Bronchial epithelial cell (primary cell): ENCODE data around the gene DDR1. TPM values are rescaled to one million over a fixed set of nuclear protein-coding genes. Genes with fewer than 3 reads are reported as not detected.
A peak's percentile ranks its signal among the peaks of the same experiment; 100 is the strongest.

ENCODE experiments used
- DNase-seq: peaks from one replicate; pipeline ENCODE4 v3.0.0-alpha.2; 2010; ENCODE audit warnings: low read depth
- FAIRE-seq: peaks from 2 replicates; lab custom pipeline; 2011; peaks lifted over from hg19 to GRCh38; lab: Jason Lieb, UNC
- H3K27me3 ChIP-seq: 2 replicates; pipeline ENCODE4 v1.5.1; 2011; ENCODE audit warnings: low read length; ENCODE audit not compliant: control insufficient read depth, insufficient read depth
- H3K36me3 ChIP-seq: 2 replicates; pipeline ENCODE4 v1.5.1; 2011; ENCODE audit warnings: low read length; ENCODE audit not compliant: control insufficient read depth, insufficient read depth
- H3K4me3 ChIP-seq: 2 replicates; pipeline ENCODE4 v1.5.1; 2011; ENCODE audit warnings: mild to moderate bottlenecking, low read depth, low read length, control low read depth
- total RNA-seq: library from RNA; depleted of rRNA; stranded (reverse); fragments of >200 nt; gene quantifications from 2 replicates; pipeline ENCODE4 v1.2.1, GENCODE V29; 2014
- TF ChIP-seq, protein P1 (sequence below): IDR thresholded peaks from 2 replicates; pipeline ENCODE4 v1.5.1; 2011; ENCODE audit warnings: mild to moderate bottlenecking, moderate library complexity, low read length, control low read depth, inconsistent platforms; ENCODE audit not compliant: insufficient read depth, severe bottlenecking

Gene DDR1
- 149 and 194 TPM in 2 replicates for total RNA-seq

DNA sequence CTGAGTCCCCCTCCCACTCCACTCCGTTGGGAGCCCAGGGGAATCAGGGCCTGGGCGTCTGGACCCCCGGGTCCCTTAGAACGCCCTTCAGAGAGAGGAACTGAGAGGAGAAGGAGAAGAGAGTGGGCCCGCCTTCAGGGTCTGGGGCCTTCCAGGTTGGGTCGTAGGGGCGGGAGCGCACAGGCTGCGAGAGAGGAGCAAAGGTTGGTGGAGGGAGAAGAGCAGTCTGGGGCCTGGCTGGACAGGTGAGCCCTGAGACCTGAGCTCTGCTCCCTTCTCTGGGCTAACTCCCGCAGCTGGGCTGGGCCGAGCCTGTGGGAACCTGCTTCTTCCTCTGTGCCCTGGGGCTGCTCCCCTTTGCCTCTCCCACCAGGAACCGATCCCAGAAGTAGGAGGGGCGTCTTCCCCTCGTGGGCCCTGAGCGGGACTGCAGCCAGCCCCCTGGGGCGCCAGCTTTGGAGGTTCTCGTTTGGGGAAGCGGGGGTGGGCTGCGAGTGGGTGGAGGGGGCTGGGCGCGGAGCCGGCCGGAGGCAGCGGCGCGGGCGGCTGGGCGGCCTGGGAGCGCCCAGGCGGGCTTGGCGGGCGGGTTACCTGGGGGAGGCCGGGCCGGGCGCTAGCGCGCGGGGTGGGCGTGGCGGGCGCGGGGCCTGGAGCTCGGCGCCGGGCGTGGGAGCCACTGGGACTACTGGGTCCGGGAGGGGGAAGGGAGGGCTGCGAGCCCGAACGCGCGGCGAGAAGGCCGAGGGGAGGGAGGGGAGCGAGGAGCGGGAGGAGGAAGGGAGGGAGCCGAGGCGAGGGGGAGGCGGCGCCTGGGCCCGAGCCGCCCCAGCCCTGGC is at the start of gene DDR1:
Gene DDR1, plus strand, starts transcription at position 835 of the 836 bp plus-strand sequence. CDS start 4,211 bp downstream, outside the sequence.
- Histone ChIP-seq H3K4me3 (peak within 1 kb of the TSS; percentile 64), H3K27me3 (no peaks in the 10 kb centered on the region), H3K36me3 (peaks cover 4% of the 10 kb centered on the region)
- FAIRE-seq (no peak), DNase-seq (peak; percentile 79)
- TF ChIP-seq, protein P1, sequence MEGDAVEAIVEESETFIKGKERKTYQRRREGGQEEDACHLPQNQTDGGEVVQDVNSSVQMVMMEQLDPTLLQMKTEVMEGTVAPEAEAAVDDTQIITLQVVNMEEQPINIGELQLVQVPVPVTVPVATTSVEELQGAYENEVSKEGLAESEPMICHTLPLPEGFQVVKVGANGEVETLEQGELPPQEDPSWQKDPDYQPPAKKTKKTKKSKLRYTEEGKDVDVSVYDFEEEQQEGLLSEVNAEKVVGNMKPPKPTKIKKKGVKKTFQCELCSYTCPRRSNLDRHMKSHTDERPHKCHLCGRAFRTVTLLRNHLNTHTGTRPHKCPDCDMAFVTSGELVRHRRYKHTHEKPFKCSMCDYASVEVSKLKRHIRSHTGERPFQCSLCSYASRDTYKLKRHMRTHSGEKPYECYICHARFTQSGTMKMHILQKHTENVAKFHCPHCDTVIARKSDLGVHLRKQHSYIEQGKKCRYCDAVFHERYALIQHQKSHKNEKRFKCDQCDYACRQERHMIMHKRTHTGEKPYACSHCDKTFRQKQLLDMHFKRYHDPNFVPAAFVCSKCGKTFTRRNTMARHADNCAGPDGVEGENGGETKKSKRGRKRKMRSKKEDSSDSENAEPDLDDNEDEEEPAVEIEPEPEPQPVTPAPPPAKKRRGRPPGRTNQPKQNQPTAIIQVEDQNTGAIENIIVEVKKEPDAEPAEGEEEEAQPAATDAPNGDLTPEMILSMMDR, result no peak

DNA sequence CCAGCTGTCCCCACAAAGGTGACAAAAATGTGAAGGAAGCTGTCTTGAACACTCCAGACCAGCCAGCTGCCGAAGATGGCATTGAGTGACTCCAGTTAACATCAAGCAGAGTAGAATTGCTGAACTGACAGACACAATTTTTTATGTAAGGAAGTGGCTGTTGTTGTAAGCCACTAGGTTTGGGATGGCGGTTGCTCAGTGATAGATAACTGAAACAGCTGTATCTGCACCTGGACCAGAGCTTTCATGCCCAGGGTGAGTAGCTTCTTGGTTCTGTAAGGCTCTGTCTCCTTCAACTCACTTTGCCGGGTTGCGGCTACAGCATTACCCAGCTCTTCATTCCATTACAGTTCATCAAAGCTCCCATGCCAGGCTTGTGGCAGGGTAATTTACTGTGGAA is 49.7 kb upstream of the DDR1 start:
- no peaks in the 10 kb centered on the region for H3K27me3 ChIP-seq
- TF ChIP-seq, protein P1, result no peak
- no peak overlapping the region for H3K4me3 ChIP-seq
- FAIRE-seq, result no peak
- DNase-seq, result no peak
- no peaks in the 10 kb centered on the region for H3K36me3 ChIP-seq

DNA sequence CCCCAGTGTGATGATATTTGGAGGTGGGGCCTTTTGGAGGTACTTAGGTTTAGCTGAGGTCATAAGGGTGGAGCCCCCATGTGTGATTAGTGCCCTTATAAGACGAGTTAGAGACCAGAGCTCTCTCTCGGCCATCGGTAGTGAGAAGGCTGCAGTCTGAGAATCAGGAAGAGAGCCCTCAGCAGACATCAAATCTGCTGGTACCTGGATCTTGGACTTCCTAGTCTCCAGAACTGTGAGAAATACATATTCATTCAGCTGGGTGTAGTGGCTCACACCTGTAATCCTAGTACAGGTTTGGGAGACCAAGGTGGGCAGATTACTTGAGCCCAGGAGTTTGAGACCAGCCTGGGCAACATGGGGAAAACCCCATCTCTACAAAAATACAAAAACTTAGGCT is 48.7 kb upstream of the DDR1 start:
- no peak for DNase-seq
- H3K4me3 ChIP-seq, result no peak overlapping the region
- TF ChIP-seq, protein P1, result no peak
- no peaks in the 10 kb centered on the region for H3K27me3 ChIP-seq
- FAIRE-seq, result no peak
- no peaks in the 10 kb centered on the region for H3K36me3 ChIP-seq

DNA sequence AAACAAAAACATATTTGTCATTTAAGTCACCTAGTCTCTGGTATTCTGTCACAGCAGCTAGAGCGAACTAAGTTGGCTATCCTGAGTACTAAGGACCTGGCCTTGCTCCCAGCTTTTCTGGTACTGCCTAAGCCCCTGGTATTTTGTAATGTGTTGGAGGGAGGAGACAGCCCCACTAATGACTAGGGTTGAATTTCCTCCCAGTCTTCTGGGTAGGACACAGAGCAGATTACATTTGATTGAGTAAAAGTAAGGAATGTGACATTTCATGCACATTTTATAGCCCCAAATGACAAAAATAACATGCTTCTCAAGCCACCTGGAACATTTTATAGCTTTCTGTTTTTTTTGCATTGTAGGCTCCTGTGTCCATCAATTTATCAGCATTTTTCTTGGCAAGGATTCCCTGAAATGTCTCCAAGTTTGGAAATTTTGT is 47.9 kb upstream of the DDR1 start:
- TF ChIP-seq, protein P1, result no peak
- Histone ChIP-seq H3K36me3 (no peaks in the 10 kb centered on the region), H3K27me3 (no peaks in the 10 kb centered on the region), H3K4me3 (no peak overlapping the region)
- no peak for DNase-seq
- no peak for FAIRE-seq

DNA sequence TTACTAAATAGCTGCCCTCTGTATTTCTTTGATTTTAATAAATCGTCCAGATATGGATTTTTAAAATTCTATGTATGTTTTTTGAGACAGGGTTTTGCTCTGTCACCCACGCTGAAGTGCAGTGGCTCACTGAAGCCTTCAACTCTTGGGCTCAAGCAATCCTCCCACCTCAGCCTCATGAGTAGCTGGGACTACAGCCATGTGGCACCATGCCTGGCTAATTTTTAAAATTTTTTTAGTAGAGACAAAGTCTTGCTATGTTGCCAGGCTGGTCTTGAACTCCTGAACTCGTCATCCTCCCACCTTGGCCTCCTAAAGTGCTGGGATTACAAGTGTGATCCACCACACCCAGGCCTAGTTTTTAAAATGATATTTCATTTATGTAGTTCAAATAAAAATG is 47.4 kb upstream of the DDR1 start:
- H3K4me3 ChIP-seq, result no peak overlapping the region
- FAIRE-seq (no peak), DNase-seq (no peak)
- no peaks in the 10 kb centered on the region for H3K36me3 ChIP-seq
- TF ChIP-seq, protein P1, result no peak
- no peaks in the 10 kb centered on the region for H3K27me3 ChIP-seq

DNA sequence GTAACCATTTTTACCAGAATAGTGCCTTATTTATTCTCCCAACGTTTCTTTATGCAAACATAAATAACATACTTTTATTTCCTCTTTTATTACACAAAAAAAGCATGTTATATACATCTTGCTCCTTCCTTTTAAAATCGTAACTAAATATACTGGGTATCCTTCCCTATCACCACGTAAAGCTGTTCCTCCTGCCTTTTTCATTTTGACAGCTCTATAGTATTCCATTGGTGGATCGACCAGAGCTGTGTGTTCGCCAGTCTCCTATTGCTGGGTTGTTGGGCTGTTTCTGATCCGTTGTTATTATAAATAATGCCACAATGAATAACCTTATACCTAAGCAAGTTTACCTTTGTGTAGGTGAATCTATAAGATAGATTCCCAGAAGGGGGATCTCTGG is 46.9 kb upstream of the DDR1 start:
- Histone ChIP-seq H3K4me3 (no peak overlapping the region), H3K27me3 (no peaks in the 10 kb centered on the region), H3K36me3 (no peaks in the 10 kb centered on the region)
- FAIRE-seq (no peak), DNase-seq (no peak)
- TF ChIP-seq, protein P1, result no peak
